ENCODE data around the gene TTLL9.

Gene TTLL9

GRCh38 chr20:31974296-31974695, 103.9 kb downstream of the TTLL9 start:
- TF ChIP-seq EP300 (IDR thresholded peaks at IDR 0.05; ENCODE audit: borderline replicate concordance), result no peak
- TF ChIP-seq USF1 (IDR thresholded peaks at IDR 0.05), result no peak

- no peak for TF ChIP-seq ZBTB7A (IDR thresholded peaks at IDR 0.05; ENCODE audit: low read depth)
- no peak for TF ChIP-seq TEAD4 (IDR thresholded peaks at IDR 0.05)
- TF ChIP-seq EGR1 (IDR thresholded peaks at IDR 0.05), result no peak
- no peak for TF ChIP-seq TAF1 (IDR thresholded peaks at IDR 0.05; ENCODE audit: low read depth)
- TF ChIP-seq EP300 (IDR thresholded peaks at IDR 0.05; ENCODE audit: borderline replicate concordance), result no peak
- TF ChIP-seq YY1 (IDR thresholded peaks at IDR 0.05; ENCODE audit: low read depth), result no peak
- TF ChIP-seq RAD21 (IDR thresholded peaks at IDR 0.05; ENCODE audit: low read depth), result no peak
- no peak for TF ChIP-seq REST (IDR thresholded peaks at IDR 0.05; ENCODE audit: low read depth)
- no peak for TF ChIP-seq CREB1 (IDR thresholded peaks at IDR 0.05; ENCODE audit: low read depth)
- TF ChIP-seq MAX (IDR thresholded peaks at IDR 0.05), result no peak
- no peak for TF ChIP-seq FOXM1 (IDR thresholded peaks at IDR 0.05; ENCODE audit: borderline replicate concordance, low read depth)
Measured at GRCh38 chr20:31974951-31975487, 104.6 kb downstream of the TTLL9 start.

- TF ChIP-seq EGR1 (IDR thresholded peaks at IDR 0.05), result no peak
- TF ChIP-seq TEAD4 (IDR thresholded peaks at IDR 0.05), result no peak
- TF ChIP-seq USF1 (IDR thresholded peaks at IDR 0.05), result no peak
- TF ChIP-seq CEBPB (IDR thresholded peaks at IDR 0.05), result no peak
- TF ChIP-seq FOXM1 (IDR thresholded peaks at IDR 0.05; ENCODE audit: borderline replicate concordance, low read depth), result no peak
- TF ChIP-seq REST (IDR thresholded peaks at IDR 0.05; ENCODE audit: low read depth), result no peak
- no peak for TF ChIP-seq ZBTB7A (IDR thresholded peaks at IDR 0.05; ENCODE audit: low read depth)
- TF ChIP-seq TCF12 (IDR thresholded peaks at IDR 0.05; ENCODE audit: low read depth), result no peak
- TF ChIP-seq MAX (IDR thresholded peaks at IDR 0.05), result no peak
- no peak for TF ChIP-seq NFIC (IDR thresholded peaks at IDR 0.05)
- no peak for TF ChIP-seq YY1 (IDR thresholded peaks at IDR 0.05; ENCODE audit: low read depth)
- no peak for TF ChIP-seq RAD21 (IDR thresholded peaks at IDR 0.05; ENCODE audit: low read depth)
- TF ChIP-seq TAF1 (IDR thresholded peaks at IDR 0.05; ENCODE audit: low read depth), result no peak
- no peak for TF ChIP-seq EP300 (IDR thresholded peaks at IDR 0.05; ENCODE audit: borderline replicate concordance)
- TF ChIP-seq CREB1 (IDR thresholded peaks at IDR 0.05; ENCODE audit: low read depth), result no peak
Measured at GRCh38 chr20:31975874-31976273, 105.4 kb downstream of the TTLL9 start.

- TF ChIP-seq ZBTB7A (IDR thresholded peaks at IDR 0.05; ENCODE audit: low read depth) (no peak), TEAD4 (IDR thresholded peaks at IDR 0.05) (no peak), TAF1 (IDR thresholded peaks at IDR 0.05; ENCODE audit: low read depth) (no peak), MAX (IDR thresholded peaks at IDR 0.05) (no peak), EGR1 (IDR thresholded peaks at IDR 0.05) (no peak), YY1 (IDR thresholded peaks at IDR 0.05; ENCODE audit: low read depth) (no peak)
Measured at GRCh38 chr20:31977080-31977479, 106.6 kb downstream of the TTLL9 start.

GRCh38 chr20:31979713-31980426, 109.4 kb downstream of the TTLL9 start:
- TF ChIP-seq YY1 (IDR thresholded peaks at IDR 0.05; ENCODE audit: low read depth), result no peak
- no peak for TF ChIP-seq FOXM1 (IDR thresholded peaks at IDR 0.05; ENCODE audit: borderline replicate concordance, low read depth)
- peak; percentile 54 for TF ChIP-seq TEAD4 (IDR thresholded peaks at IDR 0.05)
- TF ChIP-seq MAX (IDR thresholded peaks at IDR 0.05), result no peak
- TF ChIP-seq NFIC (IDR thresholded peaks at IDR 0.05), result peak; percentile 77
- TF ChIP-seq CEBPB (IDR thresholded peaks at IDR 0.05), result no peak
- no peak for TF ChIP-seq EGR1 (IDR thresholded peaks at IDR 0.05)
- TF ChIP-seq TCF12 (IDR thresholded peaks at IDR 0.05; ENCODE audit: low read depth), result peak; percentile 43; the same call in 1 of the 2 replicates
- no peak for TF ChIP-seq EP300 (IDR thresholded peaks at IDR 0.05; ENCODE audit: borderline replicate concordance)
- no peak for TF ChIP-seq TAF1 (IDR thresholded peaks at IDR 0.05; ENCODE audit: low read depth)
- no peak for TF ChIP-seq RAD21 (IDR thresholded peaks at IDR 0.05; ENCODE audit: low read depth)
- TF ChIP-seq USF1 (IDR thresholded peaks at IDR 0.05), result no peak
- no peak for TF ChIP-seq REST (IDR thresholded peaks at IDR 0.05; ENCODE audit: low read depth)
- TF ChIP-seq CREB1 (IDR thresholded peaks at IDR 0.05; ENCODE audit: low read depth), result no peak
